Liver (tissue), 9 donors: Measurements from ENCODE around the gene STAG2. TPM values are rescaled to one million over a fixed set of nuclear protein-coding genes. Genes with fewer than 3 reads are reported as not detected.

ENCODE experiments used
- DNase-seq: peaks from one replicate; pipeline ENCODE4 v3.0.0-alpha.2; 2017; ENCODE audit warnings: low spot score
- H3K27ac ChIP-seq, 2 donors: one replicate each; pipeline ENCODE4 v1.7.0; 2013; ENCODE audit warnings: inconsistent platforms in 2 of 2, low read length in 2 of 2, control low read depth in 1 of 2, low read depth in 1 of 2, mild to moderate bottlenecking in 1 of 2
- H3K27me3 ChIP-seq, 4 donors: one replicate each; pipeline versions ENCODE4 v1.6.1 to v1.7.0; 2013; ENCODE audit warnings: low read length in 3 of 4, inconsistent platforms in 1 of 4, mild to moderate bottlenecking in 1 of 4, moderate library complexity in 1 of 4; ENCODE audit not compliant: control insufficient read depth in 4 of 4, insufficient read depth in 4 of 4
- H3K36me3 ChIP-seq, 4 donors: one replicate each; pipeline versions ENCODE4 v1.6.1 to v1.7.0; 2013; ENCODE audit warnings: low read length in 3 of 4, mild to moderate bottlenecking in 3 of 4, low read depth in 1 of 4, moderate library complexity in 1 of 4; ENCODE audit not compliant: control insufficient read depth in 4 of 4, insufficient read depth in 3 of 4
- H3K4me1 ChIP-seq, 4 donors: one replicate each; pipeline versions ENCODE4 v1.6.1 to v1.7.0; 2013; ENCODE audit warnings: low read length in 3 of 4, mild to moderate bottlenecking in 3 of 4, moderate library complexity in 1 of 4; ENCODE audit not compliant: control insufficient read depth in 4 of 4, insufficient read depth in 4 of 4
- H3K4me3 ChIP-seq, 3 donors: one replicate each; pipeline versions ENCODE4 v1.6.1 to v1.7.0; 2013; ENCODE audit warnings: low read length in 3 of 3, control low read depth in 1 of 3, low read depth in 1 of 3, mild to moderate bottlenecking in 1 of 3
- H3K9ac ChIP-seq, 2 donors: one replicate each; pipeline ENCODE4 v1.7.0; 2013; ENCODE audit warnings: low read length in 2 of 2, mild to moderate bottlenecking in 2 of 2, moderate library complexity in 2 of 2, control low read depth in 1 of 2, low read depth in 1 of 2
- H3K9me3 ChIP-seq, 4 donors: one replicate each; pipeline versions ENCODE4 v1.6.1 to v1.7.0; 2013; ENCODE audit warnings: low read length in 3 of 4; ENCODE audit not compliant: control insufficient read depth in 4 of 4
- EGR1 ChIP-seq, 2 donors: IDR thresholded peaks; 2 replicates each; pipeline ENCODE4 v1.6.1; 2016 to 2018; ENCODE audit warnings: antibody characterized with exemption in 2 of 2, low read depth in 2 of 2
- FOXA1 ChIP-seq: IDR thresholded peaks from 2 replicates; pipeline ENCODE4 v1.6.1; 2016; ENCODE audit warnings: antibody characterized with exemption
- FOXA2 ChIP-seq: IDR thresholded peaks from 2 replicates; pipeline ENCODE4 v1.6.1; 2016; ENCODE audit warnings: antibody characterized with exemption
- GABPA ChIP-seq, 2 donors: IDR thresholded peaks in 1 of 2; conservative IDR thresholded peaks in 1 of 2; 2 replicates each; pipeline ENCODE4 v1.6.1; 2016; ENCODE audit warnings: antibody characterized with exemption in 2 of 2, mild to moderate bottlenecking in 1 of 2, moderate library complexity in 1 of 2
- HNF4A ChIP-seq, 2 donors: conservative IDR thresholded peaks; 2 replicates each; pipeline ENCODE4 v1.6.1; 2016; ENCODE audit warnings: antibody characterized with exemption in 2 of 2, mild to moderate bottlenecking in 2 of 2
- HNF4G ChIP-seq: IDR thresholded peaks from 2 replicates; pipeline ENCODE4 v1.6.1; 2016; ENCODE audit warnings: antibody characterized with exemption
- JUND ChIP-seq, 2 donors: IDR thresholded peaks; 2 replicates each; pipeline ENCODE4 v1.6.1; 2016; ENCODE audit warnings: antibody characterized with exemption in 2 of 2
- NR2F2 ChIP-seq: IDR thresholded peaks from 2 replicates; pipeline ENCODE4 v1.6.1; 2016; ENCODE audit warnings: antibody characterized with exemption
- RAD21 ChIP-seq, 2 donors: IDR thresholded peaks; 2 replicates each; pipeline ENCODE4 v1.6.1; 2016; ENCODE audit warnings: antibody characterized with exemption in 2 of 2, mild to moderate bottlenecking in 2 of 2
- RXRA ChIP-seq, 2 donors: IDR thresholded peaks; 2 replicates each; pipeline ENCODE4 v1.6.1; 2017 to 2018; ENCODE audit warnings: antibody characterized with exemption in 2 of 2, mild to moderate bottlenecking in 1 of 2
- SP1 ChIP-seq: IDR thresholded peaks from 2 replicates; pipeline ENCODE4 v1.6.1; 2018; ENCODE audit warnings: antibody characterized with exemption, mild to moderate bottlenecking
- YY1 ChIP-seq: IDR thresholded peaks from 2 replicates; pipeline ENCODE4 v1.6.1; 2016; ENCODE audit warnings: antibody characterized with exemption, mild to moderate bottlenecking
- WGBS: extraction: QIAGEN DNeasy Blood & Tissue Kit; methylation state at CpG from one replicate; pipeline ENCODE4 v1.1.7; 2013; 5-methylcytosine and 5-hydroxymethylcytosine counted together
- polyA plus RNA-seq, 2 donors: library from polyadenylated mRNA; stranded (reverse) in 1 of 2; unstranded in 1 of 2; fragments of 200-250 nt in 1 of 2; fragments of >200 nt in 1 of 2; fragmentation: Nextera tagmentation in 1 of 2; extraction: Ambion mirVana in 1 of 2; gene quantifications; one replicate each; pipeline versions ENCODE4 v1.2.1 to v1.2.3, GENCODE V29; 2013 to 2015
- total RNA-seq, 2 donors: library from RNA; depleted of rRNA; stranded (reverse); fragments of >200 nt; gene quantifications; one replicate each; pipeline ENCODE4 v1.2.3, GENCODE V29; 2014
- TF ChIP-seq, protein P1 (sequence below): IDR thresholded peaks from 2 replicates; pipeline ENCODE4 v1.6.1; 2016; ENCODE audit warnings: antibody characterized with exemption
- TF ChIP-seq, protein P2 (sequence below): IDR thresholded peaks from 2 replicates; pipeline ENCODE4 v1.6.1; 2016; ENCODE audit warnings: antibody characterized with exemption
- TF ChIP-seq, protein P3 (sequence below): fragments of 150-350 bp; IDR thresholded peaks from 2 replicates; pipeline ENCODE4 v1.5.1; 2017; ENCODE audit warnings: improper control_type of control experiment, low read depth, low read length; ENCODE audit not compliant: missing input control
- TF ChIP-seq, protein P4 (sequence below): IDR thresholded peaks from 2 replicates; pipeline ENCODE4 v1.6.1; 2016; ENCODE audit warnings: antibody characterized with exemption
- TF ChIP-seq, protein P5 (sequence below): IDR thresholded peaks from 2 replicates; pipeline ENCODE4 v1.6.1; 2016; ENCODE audit warnings: antibody characterized with exemption, mild to moderate bottlenecking
- donor health status: healthy.
- donor health status: healthy.
- donor health status: healthy.
- donor health status: healthy.
- donor health status: healthy.

The STAG2 gene
- total and polyA plus RNA-seq, 4 donors = 9.7 to 71.0 (median 23.9) TPM

DNA sequence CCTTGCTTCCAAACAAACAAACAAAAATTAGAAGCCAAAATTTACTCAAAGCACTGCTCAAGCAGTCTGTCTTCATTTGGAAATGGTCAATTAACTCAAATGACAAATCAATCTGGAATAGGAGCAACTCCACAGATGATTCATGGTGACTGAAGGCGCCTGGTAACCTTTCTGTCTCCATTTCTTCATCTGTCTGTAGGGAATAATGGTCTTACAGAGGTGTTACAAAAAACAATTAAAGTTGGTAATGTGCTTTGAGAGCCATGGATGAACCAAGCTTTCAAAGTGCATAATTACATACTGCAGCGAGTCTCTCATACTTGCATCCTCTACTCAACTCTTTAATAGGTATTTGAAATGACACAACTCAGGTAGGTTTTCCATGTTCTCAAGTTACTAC, 38.3 kb upstream of the STAG2 start:
- TF ChIP-seq, protein P1, sequence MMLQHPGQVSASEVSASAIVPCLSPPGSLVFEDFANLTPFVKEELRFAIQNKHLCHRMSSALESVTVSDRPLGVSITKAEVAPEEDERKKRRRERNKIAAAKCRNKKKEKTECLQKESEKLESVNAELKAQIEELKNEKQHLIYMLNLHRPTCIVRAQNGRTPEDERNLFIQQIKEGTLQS = no peak
- no peak for TF ChIP-seq HNF4A (conservative IDR thresholded peaks at IDR 0.05)
- no peak for TF ChIP-seq NR2F2
- TF ChIP-seq HNF4G = no peak
- no peak for TF ChIP-seq SP1
- no peak for TF ChIP-seq FOXA2
- Histone ChIP-seq H3K36me3 (no peaks in the 10 kb centered on the region), H3K27ac (no peak overlapping the region), H3K9me3 (no peaks in the 10 kb centered on the region), H3K4me3 (no peak overlapping the region), H3K4me1 (no peaks in the 10 kb centered on the region), H3K27me3 (no peaks in the 10 kb centered on the region), H3K9ac (no peak overlapping the region)
- WGBS = 95% methylated on average over 2 of the region's 2 CpGs
- no peak for DNase-seq

DNA sequence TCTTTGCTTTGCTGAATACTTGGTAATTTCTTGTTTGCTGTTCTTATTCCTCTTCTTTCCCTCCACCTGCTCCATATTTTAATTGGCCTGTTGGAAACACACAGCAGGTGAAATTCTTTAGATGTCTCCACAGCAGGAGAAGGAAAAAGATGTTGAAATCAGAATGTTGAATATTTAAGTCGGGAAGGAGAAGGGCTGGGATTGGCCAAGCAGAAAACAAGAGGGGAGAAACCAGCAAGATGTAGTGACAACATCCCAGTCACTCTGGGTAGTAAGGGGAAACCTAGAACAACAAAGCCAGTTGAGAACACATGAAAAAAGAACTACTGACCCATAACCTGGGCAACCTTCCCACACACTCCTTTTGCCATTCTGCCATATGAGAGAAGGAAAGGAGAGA, 37.3 kb upstream of the STAG2 start:
- Histone ChIP-seq H3K4me3 (no peak overlapping the region), H3K36me3 (no peaks in the 10 kb centered on the region), H3K9ac (no peak overlapping the region), H3K4me1 (no peaks in the 10 kb centered on the region), H3K27ac (no peak overlapping the region), H3K27me3 (no peaks in the 10 kb centered on the region), H3K9me3 (no peaks in the 10 kb centered on the region)
- 63% methylated on average over 1 of the region's 1 CpG for WGBS
- TF ChIP-seq NR2F2 = no peak
- TF ChIP-seq, protein P2, sequence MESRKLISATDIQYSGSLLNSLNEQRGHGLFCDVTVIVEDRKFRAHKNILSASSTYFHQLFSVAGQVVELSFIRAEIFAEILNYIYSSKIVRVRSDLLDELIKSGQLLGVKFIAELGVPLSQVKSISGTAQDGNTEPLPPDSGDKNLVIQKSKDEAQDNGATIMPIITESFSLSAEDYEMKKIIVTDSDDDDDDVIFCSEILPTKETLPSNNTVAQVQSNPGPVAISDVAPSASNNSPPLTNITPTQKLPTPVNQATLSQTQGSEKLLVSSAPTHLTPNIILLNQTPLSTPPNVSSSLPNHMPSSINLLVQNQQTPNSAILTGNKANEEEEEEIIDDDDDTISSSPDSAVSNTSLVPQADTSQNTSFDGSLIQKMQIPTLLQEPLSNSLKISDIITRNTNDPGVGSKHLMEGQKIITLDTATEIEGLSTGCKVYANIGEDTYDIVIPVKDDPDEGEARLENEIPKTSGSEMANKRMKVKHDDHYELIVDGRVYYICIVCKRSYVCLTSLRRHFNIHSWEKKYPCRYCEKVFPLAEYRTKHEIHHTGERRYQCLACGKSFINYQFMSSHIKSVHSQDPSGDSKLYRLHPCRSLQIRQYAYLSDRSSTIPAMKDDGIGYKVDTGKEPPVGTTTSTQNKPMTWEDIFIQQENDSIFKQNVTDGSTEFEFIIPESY = no peak
- TF ChIP-seq, protein P3, sequence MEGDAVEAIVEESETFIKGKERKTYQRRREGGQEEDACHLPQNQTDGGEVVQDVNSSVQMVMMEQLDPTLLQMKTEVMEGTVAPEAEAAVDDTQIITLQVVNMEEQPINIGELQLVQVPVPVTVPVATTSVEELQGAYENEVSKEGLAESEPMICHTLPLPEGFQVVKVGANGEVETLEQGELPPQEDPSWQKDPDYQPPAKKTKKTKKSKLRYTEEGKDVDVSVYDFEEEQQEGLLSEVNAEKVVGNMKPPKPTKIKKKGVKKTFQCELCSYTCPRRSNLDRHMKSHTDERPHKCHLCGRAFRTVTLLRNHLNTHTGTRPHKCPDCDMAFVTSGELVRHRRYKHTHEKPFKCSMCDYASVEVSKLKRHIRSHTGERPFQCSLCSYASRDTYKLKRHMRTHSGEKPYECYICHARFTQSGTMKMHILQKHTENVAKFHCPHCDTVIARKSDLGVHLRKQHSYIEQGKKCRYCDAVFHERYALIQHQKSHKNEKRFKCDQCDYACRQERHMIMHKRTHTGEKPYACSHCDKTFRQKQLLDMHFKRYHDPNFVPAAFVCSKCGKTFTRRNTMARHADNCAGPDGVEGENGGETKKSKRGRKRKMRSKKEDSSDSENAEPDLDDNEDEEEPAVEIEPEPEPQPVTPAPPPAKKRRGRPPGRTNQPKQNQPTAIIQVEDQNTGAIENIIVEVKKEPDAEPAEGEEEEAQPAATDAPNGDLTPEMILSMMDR = no peak
- no peak for TF ChIP-seq GABPA (IDR thresholded peaks at IDR 0.05 in 1 of 2, conservative IDR thresholded peaks at IDR 0.05 in 1 of 2)
- TF ChIP-seq EGR1 (IDR thresholded peaks at IDR 0.05; ENCODE audit: low read depth in 2 of 2) = no peak
- TF ChIP-seq, protein P4, sequence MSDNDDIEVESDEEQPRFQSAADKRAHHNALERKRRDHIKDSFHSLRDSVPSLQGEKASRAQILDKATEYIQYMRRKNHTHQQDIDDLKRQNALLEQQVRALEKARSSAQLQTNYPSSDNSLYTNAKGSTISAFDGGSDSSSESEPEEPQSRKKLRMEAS = no peak
- TF ChIP-seq RAD21 (IDR thresholded peaks at IDR 0.05) = no peak
- TF ChIP-seq, protein P1 = no peak
- no peak for TF ChIP-seq FOXA2
- no peak for TF ChIP-seq RXRA (IDR thresholded peaks at IDR 0.05)
- no peak for TF ChIP-seq SP1
- no peak for TF ChIP-seq JUND (IDR thresholded peaks at IDR 0.05)
- TF ChIP-seq YY1 = no peak
- TF ChIP-seq, protein P5, sequence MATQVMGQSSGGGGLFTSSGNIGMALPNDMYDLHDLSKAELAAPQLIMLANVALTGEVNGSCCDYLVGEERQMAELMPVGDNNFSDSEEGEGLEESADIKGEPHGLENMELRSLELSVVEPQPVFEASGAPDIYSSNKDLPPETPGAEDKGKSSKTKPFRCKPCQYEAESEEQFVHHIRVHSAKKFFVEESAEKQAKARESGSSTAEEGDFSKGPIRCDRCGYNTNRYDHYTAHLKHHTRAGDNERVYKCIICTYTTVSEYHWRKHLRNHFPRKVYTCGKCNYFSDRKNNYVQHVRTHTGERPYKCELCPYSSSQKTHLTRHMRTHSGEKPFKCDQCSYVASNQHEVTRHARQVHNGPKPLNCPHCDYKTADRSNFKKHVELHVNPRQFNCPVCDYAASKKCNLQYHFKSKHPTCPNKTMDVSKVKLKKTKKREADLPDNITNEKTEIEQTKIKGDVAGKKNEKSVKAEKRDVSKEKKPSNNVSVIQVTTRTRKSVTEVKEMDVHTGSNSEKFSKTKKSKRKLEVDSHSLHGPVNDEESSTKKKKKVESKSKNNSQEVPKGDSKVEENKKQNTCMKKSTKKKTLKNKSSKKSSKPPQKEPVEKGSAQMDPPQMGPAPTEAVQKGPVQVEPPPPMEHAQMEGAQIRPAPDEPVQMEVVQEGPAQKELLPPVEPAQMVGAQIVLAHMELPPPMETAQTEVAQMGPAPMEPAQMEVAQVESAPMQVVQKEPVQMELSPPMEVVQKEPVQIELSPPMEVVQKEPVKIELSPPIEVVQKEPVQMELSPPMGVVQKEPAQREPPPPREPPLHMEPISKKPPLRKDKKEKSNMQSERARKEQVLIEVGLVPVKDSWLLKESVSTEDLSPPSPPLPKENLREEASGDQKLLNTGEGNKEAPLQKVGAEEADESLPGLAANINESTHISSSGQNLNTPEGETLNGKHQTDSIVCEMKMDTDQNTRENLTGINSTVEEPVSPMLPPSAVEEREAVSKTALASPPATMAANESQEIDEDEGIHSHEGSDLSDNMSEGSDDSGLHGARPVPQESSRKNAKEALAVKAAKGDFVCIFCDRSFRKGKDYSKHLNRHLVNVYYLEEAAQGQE = no peak
- TF ChIP-seq FOXA1 = no peak
- TF ChIP-seq HNF4G = no peak
- no peak for DNase-seq
